Stimulated activated CD4-positive, alpha-beta T cell treated with anti-CD3 and anti-CD28 coated beads, Interleukin-12 subunit alpha, Interleukin-12 subunit beta, amount 100 ng/mL, for 48 hours (primary cell): ENCODE results near the gene TRIM38.

Experiments used
- DNase-seq, 3 donors: peaks; one replicate each; pipeline ENCODE4 v3.0.0-alpha.2; 2020; ENCODE audit warnings: low read depth in 2 of 3, low spot score in 1 of 3

The TRIM38 gene

GRCh38 chr6:26026833-26027490 is 64.4 kb downstream of the TRIM38 start:
- DNase-seq = peak; percentile 86 to 100 (median 92)

- DNase-seq = no peak
Observed at GRCh38 chr6:26027491-26028211, 65.0 kb downstream of the TRIM38 start.

GRCh38 chr6:26028212-26028745 is 65.7 kb downstream of the TRIM38 start:
- DNase-seq = no peak

GRCh38 chr6:26028746-26029569 is 66.4 kb downstream of the TRIM38 start:
- DNase-seq = no peak

GRCh38 chr6:26029570-26029856 is 66.9 kb downstream of the TRIM38 start:
- no peak for DNase-seq

- DNase-seq = no peak
Observed at GRCh38 chr6:26029857-26030653, 67.5 kb downstream of the TRIM38 start.

GRCh38 chr6:26030716-26031115 is 68.1 kb downstream of the TRIM38 start:
- DNase-seq = no peak

GRCh38 chr6:26031151-26031594 is 68.6 kb downstream of the TRIM38 start:
- DNase-seq = no peak

GRCh38 chr6:26031595-26032339 is 69.2 kb downstream of the TRIM38 start:
- DNase-seq = peak; percentile 74 to 92 (median 78)

- DNase-seq = no peak
Observed at GRCh38 chr6:26032340-26033084, 69.9 kb downstream of the TRIM38 start.

GRCh38 chr6:26033085-26033940 is 70.7 kb downstream of the TRIM38 start:
- DNase-seq = peak in 2 of 3 donors; percentile 55 to 58

- DNase-seq = peak in 1 of 3 donors; percentile 38
Observed at GRCh38 chr6:26033941-26034354, 71.3 kb downstream of the TRIM38 start.

GRCh38 chr6:26034905-26035304 is 72.3 kb downstream of the TRIM38 start:
- no peak for DNase-seq
